ENCODE measurements around the gene NRBP1.

The NRBP1 gene

DNA sequence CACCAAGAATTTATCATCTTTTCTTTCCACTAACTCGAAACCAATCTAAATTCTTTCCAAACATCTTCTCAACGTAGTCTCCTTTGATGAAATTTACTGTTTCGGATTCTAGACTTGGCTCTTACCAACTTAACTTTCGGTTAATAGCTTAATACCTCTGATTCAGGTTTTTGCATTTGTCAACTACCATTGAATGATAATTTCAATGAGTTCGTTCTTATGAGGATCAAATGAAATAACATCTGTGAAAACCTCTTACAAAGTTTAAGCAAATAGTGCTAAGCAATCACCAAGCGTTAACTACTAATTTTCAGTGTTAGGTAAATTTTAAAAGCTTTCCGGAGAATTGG lies 593 bp upstream of the NRBP1 start:
- TF ChIP-seq ZFX (IDR thresholded peaks at IDR 0.05) = no peak
- TF ChIP-seq, protein P1, sequence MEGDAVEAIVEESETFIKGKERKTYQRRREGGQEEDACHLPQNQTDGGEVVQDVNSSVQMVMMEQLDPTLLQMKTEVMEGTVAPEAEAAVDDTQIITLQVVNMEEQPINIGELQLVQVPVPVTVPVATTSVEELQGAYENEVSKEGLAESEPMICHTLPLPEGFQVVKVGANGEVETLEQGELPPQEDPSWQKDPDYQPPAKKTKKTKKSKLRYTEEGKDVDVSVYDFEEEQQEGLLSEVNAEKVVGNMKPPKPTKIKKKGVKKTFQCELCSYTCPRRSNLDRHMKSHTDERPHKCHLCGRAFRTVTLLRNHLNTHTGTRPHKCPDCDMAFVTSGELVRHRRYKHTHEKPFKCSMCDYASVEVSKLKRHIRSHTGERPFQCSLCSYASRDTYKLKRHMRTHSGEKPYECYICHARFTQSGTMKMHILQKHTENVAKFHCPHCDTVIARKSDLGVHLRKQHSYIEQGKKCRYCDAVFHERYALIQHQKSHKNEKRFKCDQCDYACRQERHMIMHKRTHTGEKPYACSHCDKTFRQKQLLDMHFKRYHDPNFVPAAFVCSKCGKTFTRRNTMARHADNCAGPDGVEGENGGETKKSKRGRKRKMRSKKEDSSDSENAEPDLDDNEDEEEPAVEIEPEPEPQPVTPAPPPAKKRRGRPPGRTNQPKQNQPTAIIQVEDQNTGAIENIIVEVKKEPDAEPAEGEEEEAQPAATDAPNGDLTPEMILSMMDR (conservative IDR thresholded peaks at IDR 0.05) = no peak
- H3K27ac ChIP-seq = peak overlapping the region; percentile 93

DNA sequence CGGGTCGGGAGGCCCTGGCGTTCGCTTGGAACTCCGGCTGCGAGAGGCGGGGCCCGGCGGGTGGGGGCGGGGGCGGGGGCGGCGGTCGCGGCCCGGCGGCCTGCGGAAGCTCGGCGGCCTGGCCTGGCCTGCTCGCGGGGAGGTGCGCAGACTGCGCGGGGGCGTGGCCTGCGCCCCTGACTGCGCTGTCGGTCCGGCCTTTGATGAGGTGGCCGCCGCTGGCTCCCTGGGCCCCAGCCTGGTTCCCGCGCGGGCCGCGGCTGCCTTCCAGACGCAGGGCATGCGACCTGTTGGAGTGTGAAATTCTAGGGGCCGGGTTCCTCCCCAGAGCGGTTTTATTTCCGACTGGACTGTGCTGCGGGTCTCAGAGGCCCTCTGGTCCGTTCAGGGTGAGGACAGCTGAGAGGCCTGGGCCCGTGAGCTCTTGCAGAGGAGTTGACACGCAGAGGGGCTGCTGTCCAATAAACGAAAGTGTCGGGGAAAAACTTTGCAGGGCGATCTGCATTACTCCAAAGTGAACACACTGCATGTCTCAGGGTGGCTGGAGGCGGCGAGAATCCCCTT lies 629 bp downstream of the NRBP1 start:
- TF ChIP-seq, protein P1 (conservative IDR thresholded peaks at IDR 0.05) = no peak
- peak; percentile 63; the same call in 1 of the 2 replicates for TF ChIP-seq ZFX (IDR thresholded peaks at IDR 0.05)
- peak overlapping the region; percentile 93 for H3K27ac ChIP-seq

DNA sequence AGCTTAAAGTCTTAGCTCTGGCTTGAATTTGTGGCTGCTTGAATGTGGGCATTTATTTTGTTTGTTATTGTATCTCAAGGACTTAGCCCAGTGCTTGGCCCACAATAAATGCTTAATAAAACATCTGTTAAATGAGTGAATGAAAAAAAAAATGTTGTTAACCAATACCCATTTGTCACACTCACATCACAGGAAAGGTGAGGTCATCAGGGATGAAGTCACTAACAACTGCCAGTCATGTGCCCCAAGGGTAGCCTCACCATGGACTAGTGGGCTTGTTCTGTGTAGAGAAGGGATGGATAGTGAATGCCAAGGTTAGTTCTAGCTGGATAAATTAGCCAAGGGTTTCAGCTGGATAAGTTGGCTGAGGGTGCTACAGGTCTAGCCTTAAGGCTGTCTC lies 3.0 kb downstream of the NRBP1 start:
- no peak overlapping the region for H3K27ac ChIP-seq
- no peak for TF ChIP-seq ZFX (IDR thresholded peaks at IDR 0.05)
- TF ChIP-seq, protein P1 (conservative IDR thresholded peaks at IDR 0.05) = no peak

DNA sequence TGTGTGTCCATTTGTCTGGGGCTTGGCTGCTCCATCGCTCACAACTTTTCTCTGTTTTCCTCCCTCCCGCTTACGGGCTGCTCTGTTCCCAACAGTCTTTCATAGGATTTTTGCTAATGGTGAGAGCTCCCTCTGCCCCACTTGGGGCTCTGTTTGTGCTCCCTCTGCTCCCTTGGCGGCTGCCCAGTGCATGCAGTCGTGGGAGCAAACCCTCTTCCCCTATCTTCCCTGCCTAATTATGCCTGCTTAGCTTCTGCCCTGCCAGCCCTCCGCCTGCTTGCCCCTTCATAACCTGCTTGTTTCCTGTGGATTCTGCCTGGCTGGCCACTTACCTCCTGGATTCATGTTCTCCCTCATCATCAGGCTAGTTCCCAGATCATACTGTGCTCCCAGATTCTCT lies 7.2 kb downstream of the NRBP1 start:
- H3K27ac ChIP-seq = no peak overlapping the region
- TF ChIP-seq ZFX (IDR thresholded peaks at IDR 0.05) = no peak
- TF ChIP-seq, protein P1 (conservative IDR thresholded peaks at IDR 0.05) = no peak

DNA sequence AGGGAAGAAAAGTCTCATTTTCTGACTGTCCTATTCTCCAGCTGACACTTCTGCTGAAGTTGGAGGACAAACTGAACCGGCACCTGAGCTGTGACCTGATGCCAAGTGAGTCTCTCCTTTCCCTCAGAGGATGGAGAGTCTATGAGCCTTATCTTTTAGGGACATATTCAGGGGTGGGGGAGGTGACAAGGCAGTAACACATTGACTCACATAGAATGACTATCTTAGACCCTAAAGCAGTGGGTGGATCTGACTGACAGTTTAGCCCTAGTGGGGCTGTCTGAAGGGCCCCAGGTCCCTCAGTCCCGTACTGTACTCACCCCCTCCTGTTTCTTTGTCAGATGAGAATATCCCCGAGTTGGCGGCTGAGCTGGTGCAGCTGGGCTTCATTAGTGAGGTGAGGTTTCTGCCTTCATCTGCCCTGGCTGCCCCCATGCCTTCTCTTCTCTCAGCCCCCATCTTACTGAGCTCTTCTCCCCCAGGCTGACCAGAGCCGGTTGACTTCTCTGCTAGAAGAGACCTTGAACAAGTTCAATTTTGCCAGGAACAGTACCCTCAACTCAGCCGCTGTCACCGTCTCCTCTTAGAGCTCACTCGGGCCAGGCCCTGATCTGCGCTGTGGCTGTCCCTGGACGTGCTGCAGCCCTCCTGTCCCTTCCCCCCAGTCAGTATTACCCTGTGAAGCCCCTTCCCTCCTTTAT lies 12.9 kb downstream of the NRBP1 start:
- TF ChIP-seq ZFX (IDR thresholded peaks at IDR 0.05) = no peak
- TF ChIP-seq, protein P1 (conservative IDR thresholded peaks at IDR 0.05) = no peak
- H3K27ac ChIP-seq = peak overlapping the region; percentile 91

DNA sequence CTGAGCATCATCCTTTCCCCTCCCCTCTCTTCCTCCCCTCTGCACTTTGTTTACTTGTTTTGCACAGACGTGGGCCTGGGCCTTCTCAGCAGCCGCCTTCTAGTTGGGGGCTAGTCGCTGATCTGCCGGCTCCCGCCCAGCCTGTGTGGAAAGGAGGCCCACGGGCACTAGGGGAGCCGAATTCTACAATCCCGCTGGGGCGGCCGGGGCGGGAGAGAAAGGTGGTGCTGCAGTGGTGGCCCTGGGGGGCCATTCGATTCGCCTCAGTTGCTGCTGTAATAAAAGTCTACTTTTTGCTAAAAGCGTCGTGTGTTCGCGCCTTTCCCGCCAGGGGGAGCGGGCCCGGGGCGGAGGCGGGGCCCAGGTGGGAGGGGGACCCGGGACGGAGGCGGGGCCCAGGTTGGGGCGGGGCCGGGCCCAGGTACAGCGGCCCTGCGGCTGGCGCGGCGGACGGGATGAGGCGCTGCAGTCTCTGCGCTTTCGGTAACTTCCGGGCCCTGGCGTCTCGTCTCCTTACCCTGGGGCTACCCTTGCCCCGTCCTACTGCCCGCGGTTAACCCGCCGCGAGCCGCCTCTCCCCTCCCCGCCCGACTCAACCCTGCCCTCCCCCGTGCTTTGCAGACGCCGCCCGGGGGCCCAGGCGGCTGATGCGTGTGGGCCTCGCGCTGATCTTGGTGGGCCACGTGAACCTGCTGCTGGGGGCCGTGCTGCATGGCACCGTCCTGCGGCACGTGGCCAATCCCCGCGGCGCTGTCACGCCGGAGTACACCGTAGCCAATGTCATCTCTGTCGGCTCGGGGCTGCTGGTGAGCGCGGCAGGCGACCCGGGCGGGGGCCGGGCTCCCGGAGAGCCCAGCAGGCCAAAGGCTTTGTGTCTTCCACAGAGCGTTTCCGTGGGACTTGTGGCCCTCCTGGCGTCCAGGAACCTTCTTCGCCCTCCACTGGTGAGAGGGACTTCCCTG lies 13.8 kb downstream of the NRBP1 start, which contains the start of gene KRTCAP3:
Gene KRTCAP3 (plus strand): TSS at position 424 of the 962 bp plus-strand sequence. CDS start 32 bp downstream, at position 456.
- TF ChIP-seq, protein P1 (conservative IDR thresholded peaks at IDR 0.05) = peak; percentile 79
- peak; percentile 79 for TF ChIP-seq ZFX (IDR thresholded peaks at IDR 0.05)
- peak within 1 kb of the TSS; percentile 91 for H3K27ac ChIP-seq

Data from C4-2B (cell line).